DLD1 (cell line): ENCODE data around the gene RELN.

Source experiments
- in situ Hi-C: cut with HindIII; loops from 2 replicates; pipeline ENCODE4 v1.10.0; 2017; ENCODE audit warnings: low sequenced_read_pairs

Gene RELN

DNA sequence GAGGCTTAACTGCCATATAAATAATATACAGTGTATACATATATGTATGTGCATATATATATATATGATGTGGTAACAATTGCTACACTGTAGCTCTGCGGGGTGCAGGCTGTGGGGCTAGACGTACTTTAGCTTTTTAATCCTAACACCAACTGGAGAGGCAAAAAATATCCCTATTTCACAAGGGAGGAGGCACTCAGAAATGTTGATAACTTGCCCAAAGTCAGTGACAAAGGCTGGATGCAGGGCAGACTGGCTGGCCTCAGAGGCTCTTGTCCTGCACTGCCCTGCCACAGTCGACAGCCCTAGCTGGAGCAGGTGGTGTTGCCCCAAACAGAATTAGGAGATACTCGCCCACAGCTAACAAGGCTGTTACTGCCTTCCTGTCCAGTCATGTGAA lies 1.5 kb upstream of the RELN start:
- in situ Hi-C loops, result no loop called here

DNA sequence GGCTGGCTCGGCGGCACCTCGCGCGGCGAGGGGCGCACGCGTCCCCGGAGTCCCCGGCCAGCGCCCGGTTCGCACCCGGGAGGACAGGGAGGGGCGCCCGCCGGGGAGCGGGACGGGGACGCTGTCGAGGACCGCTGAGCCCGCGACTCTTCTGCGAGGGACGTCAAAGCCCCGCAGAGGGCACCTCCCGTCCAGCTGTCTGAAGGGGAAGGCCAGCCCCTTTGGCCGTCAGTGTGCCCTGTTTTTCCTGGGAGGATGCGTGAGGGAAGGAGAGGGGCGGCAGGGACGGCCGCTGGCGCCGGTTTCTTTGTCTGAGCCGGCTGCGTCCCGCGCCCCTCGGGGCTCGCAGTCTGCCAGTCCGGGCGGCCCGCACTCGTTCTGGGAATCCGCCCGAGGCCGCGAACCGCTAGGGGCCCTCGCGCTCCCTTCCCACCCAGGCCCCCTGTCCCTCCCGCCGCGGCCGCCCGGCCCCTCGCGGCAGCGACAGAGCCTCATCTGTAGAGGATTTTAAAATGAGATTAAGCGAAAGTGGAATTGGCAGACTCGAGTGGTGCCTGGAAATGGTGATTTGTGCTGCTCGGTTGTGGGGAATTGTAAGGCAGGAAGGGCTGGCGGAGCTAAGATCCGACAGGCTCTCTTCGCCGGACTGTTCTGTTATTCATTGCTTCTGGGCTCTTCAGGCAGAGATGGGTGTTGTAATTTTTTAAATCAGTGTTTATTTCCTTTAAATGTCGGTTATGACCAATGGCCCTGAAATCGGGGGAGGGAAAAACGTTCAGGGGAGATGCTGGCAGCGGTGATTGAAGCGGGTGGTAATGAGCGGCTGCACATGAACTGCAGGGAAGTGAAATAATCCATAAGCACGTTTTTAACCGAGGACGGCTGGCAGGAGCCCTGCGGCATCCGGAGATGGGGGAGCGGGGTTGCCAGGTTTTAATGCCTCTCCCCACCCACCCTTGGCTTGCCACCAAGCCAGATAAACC lies 618 bp upstream of the RELN start:
- in situ Hi-C loops, result no loop called here

DNA sequence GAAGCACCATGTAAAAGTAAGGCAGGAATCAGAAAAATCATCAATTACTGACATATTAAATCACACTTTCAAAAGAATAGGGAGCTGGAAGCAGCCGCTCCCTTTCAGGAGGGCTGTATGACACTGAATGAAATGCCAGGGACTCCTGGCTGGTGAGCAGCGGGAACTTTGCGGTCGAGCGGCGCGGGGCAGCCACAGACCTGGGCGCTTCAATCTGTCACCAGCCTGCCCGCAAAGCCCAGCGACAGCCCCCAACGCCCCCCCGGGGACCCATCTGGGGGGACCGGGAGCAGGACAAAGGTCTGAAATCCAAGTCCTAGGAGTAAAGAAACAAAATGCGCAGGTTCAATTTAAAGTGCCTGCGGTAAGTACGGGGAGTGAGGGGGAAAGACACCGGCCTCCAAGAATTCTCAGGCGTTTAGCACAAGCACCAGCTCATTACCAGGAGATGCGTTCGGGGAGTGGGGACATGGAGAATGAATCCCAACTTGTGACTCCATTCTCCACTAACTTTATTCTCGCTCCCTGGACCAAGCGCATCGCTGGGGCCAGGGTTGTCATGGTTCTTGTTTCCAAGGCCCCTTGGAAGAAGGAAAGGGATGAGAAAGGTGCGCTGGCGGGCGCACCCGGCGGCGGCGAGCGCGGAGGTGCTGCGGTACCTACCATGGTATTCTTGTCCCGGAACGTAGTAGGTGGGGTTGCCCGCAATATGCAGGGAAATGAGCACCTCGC lies 824 bp downstream of the RELN start:
- in situ Hi-C loops, result no loop called here

DNA sequence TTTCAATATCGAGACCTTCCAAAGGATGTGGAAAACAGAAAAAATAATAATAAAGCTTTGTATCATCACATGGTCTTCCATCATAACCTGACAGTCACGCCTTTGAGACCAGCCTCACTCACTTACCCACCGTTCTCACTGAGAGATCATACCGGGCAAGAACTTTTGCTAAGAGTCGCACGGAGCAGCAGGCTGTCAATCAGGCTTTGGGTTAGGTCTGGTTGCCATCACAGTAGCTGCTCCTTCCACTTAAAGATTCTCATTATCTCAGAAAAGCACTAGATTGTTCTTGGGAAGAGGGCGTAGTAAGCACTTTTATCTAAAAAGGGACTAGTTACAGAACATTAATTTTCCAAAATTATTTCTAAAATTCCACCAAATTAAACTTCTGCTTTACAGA lies 2.0 kb downstream of the RELN start:
- in situ Hi-C loops, result no loop called here

DNA sequence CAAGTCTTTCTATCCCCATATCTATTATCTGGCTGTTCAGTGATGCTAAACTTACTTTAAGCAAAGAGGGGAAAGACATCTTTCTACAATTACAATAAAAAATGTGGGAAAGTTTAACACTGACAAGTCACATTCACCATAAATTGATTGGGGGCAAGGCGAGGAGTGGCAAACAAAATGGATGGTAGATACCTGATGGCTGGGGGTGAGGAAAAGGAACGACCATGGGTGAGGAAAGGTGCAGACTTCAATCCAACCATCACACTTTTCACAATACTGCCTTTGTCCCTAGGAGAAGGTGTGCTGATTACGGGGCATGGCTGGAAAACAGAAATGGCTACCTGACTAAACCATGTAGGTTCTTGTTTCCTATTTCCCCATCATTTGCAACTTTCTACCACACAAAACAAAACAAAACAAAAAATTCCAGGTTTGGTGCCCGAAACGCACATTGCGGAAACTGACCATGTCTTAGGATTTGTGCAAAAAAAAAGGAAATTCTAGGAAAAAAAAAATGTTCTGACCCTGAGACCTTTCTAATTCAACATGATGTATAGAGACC lies 3.8 kb downstream of the RELN start:
- in situ Hi-C loops, result no loop called here

DNA sequence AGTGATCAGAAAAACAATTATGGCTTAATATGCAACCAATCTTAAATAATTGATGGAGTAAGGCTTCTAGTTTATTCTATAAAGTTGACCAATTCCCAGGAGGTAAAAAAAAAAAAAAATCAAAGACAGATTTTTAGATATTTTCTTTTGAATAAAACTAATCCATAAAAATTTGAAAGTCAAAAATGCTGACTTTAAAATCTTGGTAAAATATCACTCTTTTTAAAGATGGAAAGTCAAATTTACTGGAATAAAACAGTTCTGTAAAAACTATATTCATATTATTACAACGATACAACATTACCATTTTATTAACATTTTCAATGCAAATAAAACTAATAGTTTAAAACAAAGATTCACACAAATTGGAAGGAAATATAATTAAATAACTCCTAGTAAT lies 5.4 kb downstream of the RELN start:
- in situ Hi-C loops, result no loop called here

DNA sequence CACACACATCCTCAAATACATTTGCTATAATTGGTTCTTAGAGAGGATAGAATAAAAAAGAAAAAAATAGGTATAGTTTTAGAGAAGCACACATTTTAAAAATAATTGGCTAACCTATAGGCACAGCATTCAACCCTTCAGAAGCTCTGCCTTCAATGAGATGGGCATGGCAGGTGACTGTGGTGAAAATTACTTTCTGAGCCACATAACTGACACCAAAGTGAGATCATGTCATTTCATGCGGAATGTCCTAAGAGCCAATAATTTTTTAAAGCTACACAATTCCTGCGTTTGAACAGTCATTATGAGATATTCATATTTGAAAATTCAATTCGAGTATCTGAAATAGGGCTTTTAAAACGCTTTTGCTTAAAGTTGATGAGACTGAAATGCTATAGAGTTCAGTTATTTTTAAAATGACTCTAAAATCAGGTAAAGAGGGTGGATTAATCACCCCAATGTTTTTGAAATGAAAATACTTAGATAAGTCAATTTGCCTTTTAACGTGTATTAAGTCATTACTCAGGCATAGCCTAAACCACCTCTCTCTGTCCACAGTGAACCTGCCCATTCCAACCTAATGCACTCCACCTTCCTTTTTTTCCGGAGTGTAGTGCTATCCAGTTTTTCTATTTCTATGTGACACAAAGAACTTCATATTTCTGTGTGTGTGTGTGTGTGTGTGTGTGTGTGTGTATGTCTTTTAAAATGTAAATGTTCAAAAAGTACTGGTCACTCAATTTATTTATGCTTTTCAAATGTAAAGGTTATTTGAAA lies 6.1 kb downstream of the RELN start:
- in situ Hi-C loops, result no loop called here

DNA sequence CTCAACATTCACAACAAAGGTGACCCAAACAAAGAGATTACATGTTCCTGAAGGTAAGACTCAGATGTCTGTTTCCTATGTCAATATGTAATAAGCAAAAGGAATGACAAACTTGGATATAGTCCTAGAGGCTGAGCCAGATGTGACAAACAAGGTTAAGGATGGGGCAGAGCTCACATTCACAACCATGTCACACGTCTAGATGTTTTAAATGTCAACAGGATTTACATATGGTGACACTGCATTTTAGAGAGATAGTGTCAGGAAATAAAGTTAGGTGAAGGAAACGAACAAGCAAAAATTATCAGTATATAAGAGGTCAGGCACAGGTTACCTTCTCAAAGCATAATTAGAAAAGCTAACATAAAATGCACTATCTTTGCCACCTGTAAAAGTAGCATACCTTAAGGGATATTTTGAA lies 8.4 kb downstream of the RELN start:
- in situ Hi-C loops, result no loop called here

DNA sequence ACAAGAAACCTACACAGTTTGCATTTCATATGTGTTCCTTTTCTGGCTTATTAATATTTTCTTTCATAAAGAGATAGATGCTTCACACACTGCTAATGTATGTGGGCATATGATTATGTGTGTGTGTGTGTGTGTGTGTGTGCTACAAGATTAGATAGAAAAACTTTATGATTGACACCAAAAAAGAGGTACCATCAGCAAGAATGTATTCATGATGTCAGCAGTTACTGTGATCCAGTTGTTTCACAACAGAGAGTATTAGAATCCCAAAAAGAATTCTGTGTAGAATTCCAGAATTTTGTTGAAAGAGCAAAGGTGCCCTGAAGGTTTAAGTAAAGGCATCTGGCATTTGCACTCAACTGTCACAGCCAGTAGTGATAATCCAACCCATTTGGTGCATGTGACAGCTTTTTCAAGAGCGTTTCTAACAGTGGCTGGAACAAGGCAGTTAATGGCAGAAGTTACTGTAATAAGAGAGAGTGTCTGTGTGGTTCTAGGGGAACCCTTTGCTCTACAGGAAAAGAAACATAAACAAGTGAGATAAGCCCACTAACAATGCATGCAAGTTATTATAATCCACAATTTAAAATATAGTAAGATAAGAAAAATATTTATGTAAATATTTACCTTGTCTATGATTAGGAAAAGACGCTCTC lies 16.6 kb downstream of the RELN start:
- in situ Hi-C loops, result no loop called here

DNA sequence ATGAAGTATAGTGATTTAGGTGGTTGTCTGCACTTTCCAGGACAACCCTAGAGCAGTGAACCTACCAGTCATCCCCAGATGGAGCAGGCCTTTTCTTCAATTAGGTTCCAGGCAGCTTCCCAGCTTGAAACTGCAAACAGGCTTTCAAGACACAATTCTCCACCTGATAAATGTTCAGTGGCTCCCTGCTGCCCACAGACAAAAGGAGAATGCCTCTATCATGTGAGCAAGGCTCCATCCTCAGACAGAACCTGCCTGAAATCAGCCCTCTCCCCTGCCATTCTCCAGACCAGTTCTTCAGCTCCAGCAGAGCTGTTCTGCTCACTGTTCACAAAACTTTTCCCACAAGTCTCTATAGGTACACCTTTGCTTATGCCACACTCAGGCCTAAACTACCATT lies 22.1 kb downstream of the RELN start:
- in situ Hi-C loops, result no loop called here

DNA sequence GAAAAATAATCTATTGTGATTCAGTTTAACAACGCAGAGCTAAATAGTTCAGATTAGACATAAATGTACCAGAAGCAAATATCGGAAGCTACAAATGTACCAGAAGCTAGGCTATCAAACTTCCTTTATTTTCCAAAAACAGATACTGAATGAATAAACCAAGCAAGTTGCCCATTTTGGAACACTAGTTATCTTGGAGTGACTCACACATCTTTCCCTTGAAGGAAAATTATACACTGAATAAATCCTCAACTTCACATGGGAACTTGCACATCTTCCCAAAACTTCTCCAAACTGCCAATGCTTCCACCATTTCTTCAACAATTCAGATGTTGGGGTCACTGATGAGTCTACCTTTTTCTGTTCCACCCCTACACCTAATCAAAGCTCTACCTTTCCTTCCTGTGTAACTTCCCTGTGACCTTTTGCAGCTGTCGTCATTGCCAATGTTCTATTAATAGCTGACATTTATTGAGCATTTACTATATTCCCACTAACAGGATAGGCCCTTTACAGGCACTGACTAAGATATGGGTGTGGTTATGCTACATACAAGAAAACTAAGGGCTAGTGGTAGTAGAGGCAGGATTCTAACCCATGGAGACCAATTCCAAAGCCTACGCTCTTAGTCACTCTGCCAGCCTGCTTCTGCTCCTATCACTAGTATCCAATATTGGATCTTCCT lies 22.7 kb downstream of the RELN start:
- in situ Hi-C loops, result no loop called here

DNA sequence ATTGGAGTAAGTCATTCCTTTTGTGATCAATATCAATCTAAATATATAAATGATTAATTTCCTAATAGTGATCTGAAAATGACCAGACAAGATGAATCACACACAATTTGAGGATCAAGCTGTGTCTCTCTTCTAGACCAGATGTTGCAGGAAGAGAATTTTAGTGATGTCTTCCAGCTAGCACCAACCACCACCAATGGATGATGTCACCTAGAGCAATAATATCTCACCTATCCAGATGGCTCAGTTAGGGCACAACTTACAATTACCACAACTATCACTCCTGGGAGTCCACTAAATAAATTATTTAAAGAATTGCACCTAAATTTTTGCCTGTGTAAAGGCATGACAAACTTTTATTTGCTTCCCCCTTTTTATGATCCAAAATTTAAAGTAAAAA lies 25.2 kb downstream of the RELN start:
- in situ Hi-C loops, result no loop called here

DNA sequence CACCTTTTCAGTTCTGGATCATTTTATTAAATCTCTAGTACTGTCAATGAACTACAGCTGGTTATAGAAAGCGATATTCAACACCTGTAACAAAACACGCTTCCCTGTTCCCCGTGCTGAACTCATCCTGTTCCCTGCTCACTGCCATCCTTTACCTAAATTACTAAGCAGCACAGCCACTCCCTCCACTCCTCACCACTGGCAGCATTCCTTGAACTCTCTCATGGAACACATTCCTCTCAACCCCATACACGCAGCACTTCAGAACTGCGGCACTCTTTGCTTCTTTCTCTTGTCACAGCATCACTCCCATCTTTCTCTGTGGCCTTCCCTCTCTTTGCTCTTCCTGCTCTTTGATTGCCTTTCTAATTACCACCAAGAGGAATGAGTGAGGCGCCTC lies 27.4 kb downstream of the RELN start:
- in situ Hi-C loops, result no loop called here

DNA sequence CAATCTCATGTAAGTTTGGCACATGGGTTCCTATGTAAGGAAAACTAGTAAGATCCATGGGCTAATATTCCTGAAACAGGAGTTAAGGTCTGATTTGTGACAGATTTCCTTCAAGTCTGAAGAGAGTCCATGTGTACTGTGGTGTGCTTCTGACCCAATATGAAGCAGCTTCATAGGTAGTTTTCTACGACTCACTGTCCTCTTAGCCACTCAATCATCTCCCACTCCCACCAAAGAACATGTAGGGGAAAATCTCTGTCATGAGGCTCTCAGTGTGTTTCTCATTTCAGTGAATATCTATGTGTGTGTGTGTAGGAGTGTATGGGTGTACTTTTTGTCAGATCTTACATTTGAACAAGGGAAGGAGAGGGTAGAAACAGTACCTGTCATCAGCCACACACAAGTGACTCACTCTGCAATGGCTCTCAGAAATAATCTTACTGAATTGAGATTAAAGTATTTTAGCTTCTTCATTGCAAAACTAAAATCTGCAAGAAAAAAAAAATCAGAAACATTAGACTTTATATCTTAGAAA lies 31.1 kb downstream of the RELN start:
- in situ Hi-C loops, result no loop called here

DNA sequence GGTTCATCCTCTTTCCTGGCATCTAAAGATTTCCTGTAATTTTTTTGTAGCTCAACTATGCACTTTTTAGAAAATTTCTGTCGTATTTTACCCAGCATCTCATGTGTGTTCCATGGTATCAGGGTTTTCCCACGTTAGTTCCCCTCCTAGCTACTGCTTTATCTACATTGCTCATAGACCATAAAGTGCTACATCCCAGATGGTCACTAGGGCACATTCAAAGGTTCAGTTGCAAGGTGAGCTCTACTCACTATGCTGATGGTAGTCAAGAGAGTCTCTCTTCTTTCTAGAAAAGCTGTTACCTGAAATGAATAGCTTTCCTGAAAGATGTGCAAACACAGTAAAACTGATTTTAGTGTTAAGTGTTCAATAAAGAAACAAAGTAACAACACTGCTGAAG lies 33.5 kb downstream of the RELN start:
- in situ Hi-C loops, result no loop called here

DNA sequence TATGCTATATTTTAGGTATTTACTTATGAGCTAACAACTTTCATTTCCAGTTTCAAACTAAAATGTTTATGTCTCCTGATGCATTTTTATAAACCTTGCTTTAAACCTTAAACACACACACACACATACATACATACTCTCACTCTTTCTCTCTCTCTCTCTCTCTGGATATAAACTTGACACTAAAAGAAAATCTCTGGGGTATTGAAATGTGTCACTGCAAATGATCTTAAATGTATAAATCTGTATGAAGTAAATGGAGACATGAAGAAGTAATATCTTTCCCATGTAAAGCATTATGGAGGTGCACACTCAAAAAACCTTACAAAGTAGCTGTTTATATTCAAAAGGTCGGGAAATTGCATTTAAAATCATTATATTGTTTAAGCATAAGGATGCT lies 37.0 kb downstream of the RELN start:
- in situ Hi-C loops, result no loop called here

DNA sequence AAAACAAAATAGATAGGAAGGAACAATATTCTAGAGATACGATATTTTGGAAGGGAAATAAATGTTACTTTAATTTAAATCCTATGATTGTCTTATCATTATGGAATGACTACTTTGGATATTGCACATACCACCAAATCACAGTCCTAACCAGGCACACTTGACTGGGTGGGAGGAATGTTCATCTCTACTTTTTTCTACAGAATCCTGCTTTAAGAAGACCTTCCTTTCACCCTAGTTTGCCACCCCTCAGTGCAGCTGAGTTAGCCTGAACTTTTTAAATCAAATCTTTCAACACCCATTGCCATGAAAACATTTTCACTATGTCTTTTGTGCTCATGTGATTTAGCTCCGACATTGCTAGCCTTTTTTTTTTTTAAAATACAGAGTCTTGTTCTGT lies 38.1 kb downstream of the RELN start:
- in situ Hi-C loops, result no loop called here

DNA sequence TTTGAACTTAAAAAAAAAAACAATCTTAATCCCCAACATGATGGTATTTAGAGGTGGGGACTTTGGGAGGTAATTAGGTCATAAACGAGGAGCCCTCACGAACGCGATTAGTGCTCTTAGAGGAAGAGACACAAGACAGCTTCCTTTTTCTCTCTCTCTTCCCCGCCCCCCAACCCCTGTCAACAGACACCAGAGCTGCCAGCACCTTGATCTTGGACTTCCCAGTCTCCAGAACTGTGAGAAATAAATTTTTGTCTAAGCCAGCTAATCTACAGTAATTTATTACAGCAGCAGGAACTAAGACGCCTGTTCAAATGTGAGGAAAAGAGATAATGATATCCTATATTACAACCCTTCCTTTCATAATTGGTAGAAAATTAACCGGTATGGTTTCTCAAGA lies 40.1 kb downstream of the RELN start:
- in situ Hi-C loops, result no loop called here

DNA sequence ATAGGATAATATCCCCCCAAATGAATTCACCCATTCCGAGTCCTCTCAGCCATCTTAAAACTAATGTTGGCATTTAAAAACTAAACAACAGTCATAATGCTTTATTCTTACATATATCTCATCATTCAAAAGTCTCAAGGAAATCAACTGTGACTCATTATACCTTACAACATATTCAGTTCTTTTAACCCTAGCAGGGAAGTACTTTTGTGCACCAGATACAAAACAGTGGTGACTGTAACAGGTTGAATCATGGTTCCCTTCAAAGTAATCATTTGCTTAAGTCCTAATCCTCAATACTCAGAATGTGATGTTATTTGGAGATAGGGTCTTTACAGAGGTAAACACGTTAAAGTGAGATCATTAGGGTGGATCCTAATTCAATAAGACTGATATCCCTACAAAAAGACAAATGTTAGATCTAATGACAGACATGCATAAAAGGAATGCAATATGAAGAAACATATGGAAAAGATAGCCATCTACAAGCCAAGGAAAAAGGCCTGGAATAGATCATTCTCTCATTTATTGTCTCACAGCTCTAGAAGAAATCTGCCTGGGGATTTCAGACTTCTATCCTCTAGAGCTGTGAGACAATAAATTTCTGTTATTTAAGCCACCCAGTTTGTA lies 42.3 kb downstream of the RELN start:
- in situ Hi-C loops, result no loop called here
